GM19463 (cell line): ENCODE measurements around the gene ITGA8.

Source experiments
- ATAC-seq: cut with Tn5 transposase; IDR thresholded peaks from one replicate; pipeline ENCODE4 v1.9.1; 2021; ENCODE audit warnings: mild to moderate bottlenecking, moderate library complexity; ENCODE audit not compliant: unreplicated experiment

Gene ITGA8

DNA sequence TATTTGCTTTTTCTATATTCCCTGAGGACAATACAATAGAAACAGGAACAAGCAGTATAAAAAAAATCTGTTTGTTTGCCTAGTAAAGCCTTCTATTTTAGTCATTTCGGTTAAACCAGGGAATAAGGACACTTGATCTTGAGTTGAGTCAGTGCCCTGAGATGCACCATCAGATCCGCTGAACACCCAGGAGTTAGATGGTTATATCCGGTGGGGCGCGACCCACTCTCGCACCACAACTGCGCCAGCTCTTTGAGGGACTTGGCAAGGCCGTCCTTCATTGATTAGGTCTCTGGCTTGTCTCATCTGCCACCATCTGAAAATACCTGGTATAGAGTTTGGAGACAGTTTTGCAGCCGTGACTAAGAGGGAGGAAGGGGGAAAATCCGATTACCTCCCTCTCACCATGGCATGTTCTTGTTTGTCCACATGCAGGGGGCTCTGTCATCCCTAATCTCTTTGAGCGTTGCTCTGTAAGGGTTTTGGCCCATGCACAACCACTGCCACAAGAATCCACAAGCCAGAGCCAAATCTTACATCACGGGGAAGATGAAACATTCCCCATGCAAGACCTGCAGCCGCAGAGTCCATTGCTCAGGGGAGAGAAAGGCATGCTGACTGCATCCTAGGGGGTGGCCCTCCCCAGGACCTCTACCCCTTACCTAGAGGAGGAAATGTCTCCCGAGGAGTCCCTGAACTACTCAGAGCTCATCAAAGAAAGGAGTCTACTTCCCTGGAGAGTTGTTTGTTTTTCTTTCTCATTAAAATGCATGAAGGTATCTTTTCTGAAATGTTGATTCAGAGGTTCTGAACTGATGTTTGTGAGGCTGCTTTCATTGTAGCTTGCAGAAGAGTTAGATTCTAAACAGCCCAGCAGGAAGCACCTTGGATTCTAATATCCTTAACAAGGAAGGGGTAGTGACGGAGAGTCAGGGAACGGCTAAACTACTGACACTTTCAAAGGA is 247.0 kb downstream of the ITGA8 start:
- no peak for ATAC-seq

DNA sequence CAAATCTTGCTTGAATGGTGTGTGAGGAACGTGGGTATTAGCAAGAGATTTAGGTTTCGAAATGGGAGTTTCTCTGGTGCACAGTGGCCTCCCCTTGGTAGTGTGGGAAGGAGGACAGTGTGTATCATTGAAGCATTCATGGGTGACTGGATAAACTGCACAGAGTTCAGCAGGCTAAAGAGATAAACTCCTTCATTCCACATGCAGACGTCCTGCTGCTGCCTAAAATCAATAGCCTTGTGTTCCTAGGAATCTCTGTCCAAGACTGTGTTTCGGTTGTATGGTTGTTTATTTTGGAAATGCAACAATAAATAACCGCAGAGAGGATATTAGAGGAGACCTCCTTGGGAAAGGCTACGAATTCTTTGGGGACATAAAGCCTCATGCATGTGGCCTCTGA is 247.7 kb downstream of the ITGA8 start:
- ATAC-seq, result no peak

DNA sequence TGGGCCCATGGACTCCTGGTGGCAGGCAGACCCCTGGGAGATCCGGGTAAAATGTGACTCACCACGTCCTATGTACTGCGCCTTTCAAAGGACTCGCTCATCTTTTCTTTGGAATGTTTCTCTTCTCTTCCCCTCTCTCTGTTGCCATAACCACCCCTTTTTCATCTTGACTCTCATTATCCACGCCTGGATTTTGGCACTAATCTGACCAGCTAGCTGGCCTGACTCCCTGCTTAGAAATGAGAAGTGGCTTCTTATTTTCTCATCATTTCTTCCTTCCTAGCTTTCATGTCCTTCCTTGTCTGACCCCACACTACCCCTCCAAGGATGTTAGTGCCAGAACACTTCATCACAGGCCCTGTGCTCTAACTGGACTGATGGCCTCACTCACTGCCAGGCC is 250.6 kb downstream of the ITGA8 start:
- no peak for ATAC-seq

DNA sequence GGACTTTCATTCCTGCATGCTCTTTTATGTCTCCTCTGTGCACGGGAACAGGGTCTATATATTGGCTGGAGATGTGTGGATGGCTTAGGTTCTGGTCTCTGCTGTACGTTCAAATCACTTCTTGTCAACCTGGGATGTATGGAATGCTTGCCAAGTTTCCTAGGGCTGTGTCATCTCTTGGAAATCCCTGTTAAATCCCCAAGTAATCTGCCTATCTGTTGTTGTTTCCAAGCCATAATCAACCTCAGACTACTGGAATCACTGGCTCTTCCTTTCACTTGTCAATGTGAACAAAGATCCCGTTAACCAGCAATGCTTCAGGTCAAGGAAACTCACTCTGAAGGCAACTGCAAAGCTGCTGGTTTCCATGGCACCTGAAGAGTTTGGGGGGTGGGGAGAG is 255.3 kb downstream of the ITGA8 start:
- no peak for ATAC-seq
